ENCODE data around the gene HCK.

DNA sequence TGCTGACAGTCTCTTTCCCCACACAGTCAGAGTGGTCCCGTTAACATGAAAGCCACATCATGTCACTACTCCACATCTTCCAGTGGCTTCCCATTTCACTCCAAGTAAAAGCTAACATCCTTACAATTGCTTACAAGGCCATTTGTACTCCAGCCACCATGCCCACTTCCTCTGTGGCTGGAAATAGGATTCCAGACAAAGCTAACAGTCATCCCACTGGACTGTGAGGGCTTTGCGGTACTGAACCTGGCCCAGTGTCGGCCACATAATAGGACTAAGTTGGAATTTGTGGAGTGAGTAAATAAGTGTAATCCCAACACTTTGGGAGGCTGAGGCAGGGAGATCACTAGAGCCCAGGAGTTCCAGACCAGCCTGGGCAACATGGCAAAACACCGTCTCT lies 31.0 kb upstream of the HCK start:
- TF ChIP-seq YY1 (IDR thresholded peaks at IDR 0.05; ENCODE audit: insufficient read depth, insufficient read length) (no peak), SUZ12 (IDR thresholded peaks at IDR 0.05; ENCODE audit: extremely low read depth, insufficient read depth, insufficient read length) (no peak)
